ENCODE results near the gene NFIX.

NFIX gene

GRCh38 chr19:13057744-13058143, 62.5 kb downstream of the NFIX start:
- DNase-seq (ENCODE audit: low spot score in 2 of 2) (no peak), ATAC-seq (replicated peaks; ENCODE audit: extremely low read depth, poor library complexity, severe bottlenecking) (no peak)
- H3K27me3 Mint-ChIP-seq: peaks cover under 1% of the 10 kb centered on the region
- H3K27ac Mint-ChIP-seq (ENCODE audit: low read depth): no peak overlapping the region
- no peak overlapping the region for H3K4me3 Mint-ChIP-seq
- no peaks in the 10 kb centered on the region for H3K9me3 Mint-ChIP-seq
- no peaks in the 10 kb centered on the region for H3K36me3 Mint-ChIP-seq (ENCODE audit: insufficient read depth)
- H3K4me1 Mint-ChIP-seq: peaks cover 11% of the 10 kb centered on the region

GRCh38 chr19:13058951-13059660, 63.8 kb downstream of the NFIX start:
- Mint-ChIP-seq H3K27me3 (peaks cover 13% of the 10 kb centered on the region), H3K36me3 (ENCODE audit: insufficient read depth) (no peaks in the 10 kb centered on the region), H3K4me3 (no peak overlapping the region), H3K4me1 (peaks cover 11% of the 10 kb centered on the region), H3K27ac (ENCODE audit: low read depth) (no peak overlapping the region), H3K9me3 (no peaks in the 10 kb centered on the region)
- ATAC-seq (replicated peaks; ENCODE audit: extremely low read depth, poor library complexity, severe bottlenecking): no peak
- no peak for DNase-seq (ENCODE audit: low spot score in 2 of 2)

- peak overlapping the region; percentile 76 for H3K4me3 Mint-ChIP-seq
- DNase-seq (ENCODE audit: low spot score in 2 of 2) (no peak), ATAC-seq (replicated peaks; ENCODE audit: extremely low read depth, poor library complexity, severe bottlenecking) (no peak)
- H3K27me3 Mint-ChIP-seq: peaks cover 13% of the 10 kb centered on the region
- H3K27ac Mint-ChIP-seq (ENCODE audit: low read depth): no peak overlapping the region
- H3K9me3 Mint-ChIP-seq: no peaks in the 10 kb centered on the region
- H3K4me1 Mint-ChIP-seq: peaks cover 11% of the 10 kb centered on the region
- no peaks in the 10 kb centered on the region for H3K36me3 Mint-ChIP-seq (ENCODE audit: insufficient read depth)
Measured at GRCh38 chr19:13060233-13060963, 65.1 kb downstream of the NFIX start.

GRCh38 chr19:13060964-13061927, 66.0 kb downstream of the NFIX start:
- Mint-ChIP-seq H3K27ac (ENCODE audit: low read depth) (no peak overlapping the region), H3K9me3 (no peaks in the 10 kb centered on the region), H3K4me3 (peak overlapping the region; percentile 76), H3K4me1 (peaks cover 11% of the 10 kb centered on the region), H3K27me3 (peaks cover 13% of the 10 kb centered on the region), H3K36me3 (ENCODE audit: insufficient read depth) (no peaks in the 10 kb centered on the region)
- ATAC-seq (replicated peaks; ENCODE audit: extremely low read depth, poor library complexity, severe bottlenecking): peak; percentile 94
- DNase-seq (ENCODE audit: low spot score in 2 of 2): peak; percentile 61 to 77

GRCh38 chr19:13062317-13062716, 67.0 kb downstream of the NFIX start:
- Mint-ChIP-seq H3K4me1 (peaks cover 11% of the 10 kb centered on the region), H3K27ac (ENCODE audit: low read depth) (no peak overlapping the region), H3K9me3 (no peaks in the 10 kb centered on the region), H3K4me3 (no peak overlapping the region), H3K36me3 (ENCODE audit: insufficient read depth) (no peaks in the 10 kb centered on the region), H3K27me3 (peaks cover 13% of the 10 kb centered on the region)
- ATAC-seq (replicated peaks; ENCODE audit: extremely low read depth, poor library complexity, severe bottlenecking) (no peak), DNase-seq (ENCODE audit: low spot score in 2 of 2) (no peak)

GRCh38 chr19:13063461-13064091, 68.3 kb downstream of the NFIX start:
- DNase-seq (ENCODE audit: low spot score in 2 of 2) (no peak), ATAC-seq (replicated peaks; ENCODE audit: extremely low read depth, poor library complexity, severe bottlenecking) (no peak)
- peak overlapping the region; percentile 64 for H3K27ac Mint-ChIP-seq (ENCODE audit: low read depth)
- H3K36me3 Mint-ChIP-seq (ENCODE audit: insufficient read depth): no peaks in the 10 kb centered on the region
- H3K27me3 Mint-ChIP-seq: peaks cover 13% of the 10 kb centered on the region
- peaks cover 11% of the 10 kb centered on the region for H3K4me1 Mint-ChIP-seq
- H3K9me3 Mint-ChIP-seq: no peaks in the 10 kb centered on the region
- H3K4me3 Mint-ChIP-seq: no peak overlapping the region

GRCh38 chr19:13064092-13064489, 68.8 kb downstream of the NFIX start:
- Mint-ChIP-seq H3K4me1 (peaks cover 11% of the 10 kb centered on the region), H3K27ac (ENCODE audit: low read depth) (no peak overlapping the region), H3K4me3 (no peak overlapping the region), H3K9me3 (no peaks in the 10 kb centered on the region), H3K27me3 (peaks cover 13% of the 10 kb centered on the region), H3K36me3 (ENCODE audit: insufficient read depth) (no peaks in the 10 kb centered on the region)
- ATAC-seq (replicated peaks; ENCODE audit: extremely low read depth, poor library complexity, severe bottlenecking): no peak
- no peak for DNase-seq (ENCODE audit: low spot score in 2 of 2)

- ATAC-seq (replicated peaks; ENCODE audit: extremely low read depth, poor library complexity, severe bottlenecking): no peak
- H3K4me1 Mint-ChIP-seq: peaks cover 3% of the 10 kb centered on the region
- H3K27me3 Mint-ChIP-seq: peaks cover 13% of the 10 kb centered on the region
Measured at GRCh38 chr19:13066226-13066625, 71.0 kb downstream of the NFIX start.

GRCh38 chr19:13066933-13067807, 71.9 kb downstream of the NFIX start:
- DNase-seq (ENCODE audit: low spot score in 2 of 2): no peak
- Mint-ChIP-seq H3K27me3 (peaks cover 13% of the 10 kb centered on the region), H3K27ac (ENCODE audit: low read depth) (no peak overlapping the region), H3K36me3 (ENCODE audit: insufficient read depth) (peaks cover 2% of the 10 kb centered on the region), H3K4me1 (no peaks in the 10 kb centered on the region), H3K9me3 (no peaks in the 10 kb centered on the region), H3K4me3 (no peak overlapping the region)
- ATAC-seq (replicated peaks; ENCODE audit: extremely low read depth, poor library complexity, severe bottlenecking): no peak

More at GRCh38 chr19:13066226-13066625, 71.0 kb downstream of the NFIX start:
- H3K36me3 Mint-ChIP-seq (ENCODE audit: insufficient read depth): peaks cover 2% of the 10 kb centered on the region
- no peak overlapping the region for H3K27ac Mint-ChIP-seq (ENCODE audit: low read depth)
- H3K9me3 Mint-ChIP-seq: no peaks in the 10 kb centered on the region
- no peak for DNase-seq (ENCODE audit: low spot score in 2 of 2)
- no peak overlapping the region for H3K4me3 Mint-ChIP-seq

GRCh38 chr19:13068085-13068846, 73.0 kb downstream of the NFIX start:
- ATAC-seq (replicated peaks; ENCODE audit: extremely low read depth, poor library complexity, severe bottlenecking) (no peak), DNase-seq (ENCODE audit: low spot score in 2 of 2) (no peak)
- Mint-ChIP-seq H3K4me1 (no peaks in the 10 kb centered on the region), H3K27ac (ENCODE audit: low read depth) (no peak overlapping the region), H3K9me3 (no peaks in the 10 kb centered on the region), H3K27me3 (peaks cover 7% of the 10 kb centered on the region), H3K36me3 (ENCODE audit: insufficient read depth) (peaks cover 2% of the 10 kb centered on the region), H3K4me3 (no peak overlapping the region)
